ENCODE data around the gene IDI1.

IDI1 gene

GRCh38 chr10:1036341-1036791, 12.6 kb downstream of the IDI1 start:
- DNase-seq (ENCODE audit: low read depth), result no peak
- TF ChIP-seq CTCF (IDR thresholded peaks at IDR 0.05; ENCODE audit: low read depth, low read length, missing control alignments), result no peak
- H3K4me3 ChIP-seq (ENCODE audit: low read depth, low read length), result no peak overlapping the region

GRCh38 chr10:1035201-1035600, 13.7 kb downstream of the IDI1 start:
- no peak for DNase-seq (ENCODE audit: low read depth)
- H3K4me3 ChIP-seq (ENCODE audit: low read depth, low read length), result no peak overlapping the region
- no peak for TF ChIP-seq CTCF (IDR thresholded peaks at IDR 0.05; ENCODE audit: low read depth, low read length, missing control alignments)

GRCh38 chr10:1034758-1035157, 14.2 kb downstream of the IDI1 start:
- no peak for TF ChIP-seq CTCF (IDR thresholded peaks at IDR 0.05; ENCODE audit: low read depth, low read length, missing control alignments)
- H3K4me3 ChIP-seq (ENCODE audit: low read depth, low read length), result no peak overlapping the region
- DNase-seq (ENCODE audit: low read depth), result no peak

- no peak overlapping the region for H3K4me3 ChIP-seq (ENCODE audit: low read depth, low read length)
- no peak for DNase-seq (ENCODE audit: low read depth)
- TF ChIP-seq CTCF (IDR thresholded peaks at IDR 0.05; ENCODE audit: low read depth, low read length, missing control alignments), result no peak
These were observed 15.3 kb downstream of the IDI1 start for GRCh38 chr10:1033601-1034000.

- no peak for TF ChIP-seq CTCF (IDR thresholded peaks at IDR 0.05; ENCODE audit: low read depth, low read length, missing control alignments)
- DNase-seq (ENCODE audit: low read depth), result no peak
- no peak overlapping the region for H3K4me3 ChIP-seq (ENCODE audit: low read depth, low read length)
These were observed 19.1 kb downstream of the IDI1 start for GRCh38 chr10:1029838-1030237.

- no peak for DNase-seq (ENCODE audit: low read depth)
- TF ChIP-seq CTCF (IDR thresholded peaks at IDR 0.05; ENCODE audit: low read depth, low read length, missing control alignments), result no peak
- H3K4me3 ChIP-seq (ENCODE audit: low read depth, low read length), result no peak overlapping the region
These were observed 22.3 kb downstream of the IDI1 start for GRCh38 chr10:1026578-1026977.

- H3K4me3 ChIP-seq (ENCODE audit: low read depth, low read length), result no peak within 1 kb of the TSS
- DNase-seq (ENCODE audit: low read depth), result no peak
- no peak for TF ChIP-seq CTCF (IDR thresholded peaks at IDR 0.05; ENCODE audit: low read depth, low read length, missing control alignments)
These were observed 23.2 kb downstream of the IDI1 start, which contains the start of gene IDI2 for GRCh38 chr10:1025683-1026082. TSS of gene IDI2 (minus strand) at chr10:1025859. CDS start at chr10:1024723, 1,136 bp downstream.

Measured in GM12864 (cell line).